ENCODE data around the gene KIRREL3. TPM values are rescaled to one million over a fixed set of nuclear protein-coding genes. Genes with fewer than 3 reads are reported as not detected.

The KIRREL3 gene
- total and polyA plus RNA-seq, 2 of the 8 experiments (the other 6 are each of a cell fraction or from before 2014, with no cell fraction given) = 0.29 to 0.32 TPM

- TF ChIP-seq CHD1 (IDR thresholded peaks at IDR 0.05; ENCODE audit: low read depth, low read length) (no peak), NANOG (IDR thresholded peaks at IDR 0.05; ENCODE audit: insufficient read depth, low read depth, low read length, poor library complexity, severe bottlenecking) (no peak), KDM5A (IDR thresholded peaks at IDR 0.05; ENCODE audit: low read length) (no peak), NRF1 (IDR thresholded peaks at IDR 0.05; ENCODE audit: low read depth, low read length) (no peak), SRF (IDR thresholded peaks at IDR 0.05; ENCODE audit: low read depth, low read length) (no peak), JUN (IDR thresholded peaks at IDR 0.05; ENCODE audit: low read depth, low read length) (no peak), CBX8 (IDR thresholded peaks at IDR 0.05; ENCODE audit: borderline replicate concordance, low read depth, low read length) (no peak), CBX5 (IDR thresholded peaks at IDR 0.05; ENCODE audit: low read depth, low read length) (no peak), CREB1 (IDR thresholded peaks at IDR 0.05) (no peak)
These were observed 288.5 kb downstream of the KIRREL3 start (continued) for GRCh38 chr11:126711977-126712625.

Measured in H1 (cell line).